HCT116 (cell line): ENCODE measurements around the gene ERGIC1. TPM values are rescaled to one million over a fixed set of nuclear protein-coding genes. Genes with fewer than 3 reads are reported as not detected.

Source experiments
- ATAC-seq: fragments of 200-7000 bp; cut with Tn5 transposase; 2 replicates; pipeline ENCODE4 v1.9.1; 2020; ENCODE audit warnings: mild to moderate bottlenecking, moderate library complexity
- BruUV-seq: library from RNA; stranded (reverse); fragments of 400-500 nt; replicated peaks from 2 replicates; lab custom pipeline; 2021; lab: Mats Ljungman, UMichigan
- CTCF ChIA-PET: fragments of 300-600 bp; sonication (Branson Sonifier 250); formaldehyde crosslinking; loops from one replicate; lab custom pipeline; 2021; ENCODE audit warnings: antibody characterized with exemption; lab: Charles Lee
- POLR2A ChIA-PET: fragments of 300-600, 350-600 bp; sonication (Branson Sonifier 250); formaldehyde crosslinking; loops from one replicate; lab custom pipeline; 2021; ENCODE audit warnings: antibody characterized with exemption; lab: Charles Lee
- RAD21 ChIA-PET, 2 experiments: fragments of 300-600 bp; sonication (Branson Sonifier 250); formaldehyde crosslinking; loops; one replicate each; lab custom pipeline; 2023; ENCODE audit warnings: low total read pairs in 2 of 2; ENCODE audit not compliant: uncharacterized antibody in 2 of 2, unreplicated experiment in 2 of 2, low non-redundant PET in 1 of 2; lab: Charles Lee
- DNase-seq: peaks from one replicate; pipeline ENCODE4 v3.0.0-alpha.2; 2010; ENCODE audit warnings: low read depth, low spot score
- H2AFZ ChIP-seq: fragments of 200-600 bp; shearing (Covaris generic), sonication (generic); 2 replicates; pipeline ENCODE4 v1.6.1; 2017; ENCODE audit warnings: low read depth, mixed run types, mixed read lengths, antibody characterized with exemption, low read length; ENCODE audit not compliant: poor library complexity, severe bottlenecking
- H3K27ac ChIP-seq: 2 replicates; pipeline ENCODE4 v1.5.1; 2012; ENCODE audit warnings: low read depth, low read length
- H3K27me3 ChIP-seq: fragments of 200-600 bp; sonication (generic); 2 replicates; pipeline ENCODE4 v1.6.1; 2016; ENCODE audit warnings: mixed run types, low read length, mixed read lengths; ENCODE audit not compliant: insufficient read depth
- H3K36me3 ChIP-seq, 2 experiments: fragments of 200-500 bp in 1 of 2; fragments of 200-600 bp in 1 of 2; sonication (Bioruptor generic) in 1 of 2; sonication (generic) in 1 of 2; 2 replicates each; pipeline versions ENCODE4 v1.5.1 to v1.6.1; 2014 to 2016; ENCODE audit warnings: low read length in 2 of 2, inconsistent platforms in 1 of 2, mixed read lengths in 1 of 2, mixed run types in 1 of 2; ENCODE audit not compliant: insufficient read depth in 2 of 2, control insufficient read depth in 1 of 2
- H3K4me1 ChIP-seq, 2 experiments: fragments of 200-600 bp in 1 of 2; sonication (generic) in 1 of 2; 2 replicates each; pipeline versions ENCODE4 v1.5.1 to v1.6.1; 2012 to 2017; ENCODE audit warnings: low read length in 2 of 2, inconsistent platforms in 1 of 2, mild to moderate bottlenecking in 1 of 2, mixed read lengths in 1 of 2, mixed run types in 1 of 2, moderate library complexity in 1 of 2; ENCODE audit not compliant: insufficient read depth in 2 of 2, control insufficient read depth in 1 of 2
- H3K4me2 ChIP-seq: fragments of 200-600 bp; sonication (generic); 2 replicates; pipeline ENCODE4 v1.6.1; 2017; ENCODE audit warnings: mixed run types, low read length, mixed read lengths
- H3K4me3 ChIP-seq, 2 experiments: fragments of 200-600 bp in 1 of 2; sonication (generic) in 1 of 2; replicated peaks in 1 of 2; 2 replicates each; pipeline ENCODE4 v1.5.1; 2011 to 2016; ENCODE audit warnings: low read length in 2 of 2, control low read depth in 1 of 2, low read depth in 1 of 2, mild to moderate bottlenecking in 1 of 2, mixed read lengths in 1 of 2, mixed run types in 1 of 2
- H3K79me2 ChIP-seq: fragments of 200-600 bp; sonication (generic); 2 replicates; pipeline ENCODE4 v1.6.1; 2017; ENCODE audit warnings: mild to moderate bottlenecking, mixed run types, low read length, moderate library complexity, mixed read lengths; ENCODE audit not compliant: insufficient read depth
- H3K9ac ChIP-seq: fragments of 200-600 bp; sonication (generic); 2 replicates; pipeline ENCODE4 v1.6.1; 2016; ENCODE audit warnings: low read length, mixed read lengths
- H3K9me2 ChIP-seq: fragments of 200-600 bp; sonication (generic), shearing (Covaris generic); 2 replicates; pipeline ENCODE4 v1.6.1; 2017; ENCODE audit warnings: mixed run types, mild to moderate bottlenecking, moderate library complexity; ENCODE audit not compliant: insufficient read depth
- H3K9me3 ChIP-seq, 2 experiments: fragments of 200-500 bp in 1 of 2; fragments of 200-600 bp in 1 of 2; sonication (Bioruptor generic) in 1 of 2; sonication (generic) in 1 of 2; 2 replicates each; pipeline ENCODE4 v1.6.1; 2014 to 2017; ENCODE audit warnings: low read length in 2 of 2, mixed read lengths in 2 of 2, inconsistent platforms in 1 of 2, low read depth in 1 of 2, mild to moderate bottlenecking in 1 of 2, mixed run types in 1 of 2, moderate library complexity in 1 of 2; ENCODE audit not compliant: control insufficient read depth in 1 of 2, insufficient read depth in 1 of 2
- H4K20me1 ChIP-seq: fragments of 200-600 bp; sonication (generic), shearing (Covaris generic); 2 replicates; pipeline ENCODE4 v1.6.1; 2017; ENCODE audit warnings: mixed run types, mild to moderate bottlenecking, moderate library complexity; ENCODE audit not compliant: insufficient read depth
- CBX3 ChIP-seq: IDR thresholded peaks from 2 replicates; pipeline ENCODE4 v1.6.1; 2012; ENCODE audit warnings: low read depth
- CEBPB ChIP-seq: IDR thresholded peaks from 2 replicates; pipeline ENCODE4 v1.6.1; 2012; ENCODE audit warnings: low read depth
- CTCF ChIP-seq, 3 experiments: fragments of 200-600 bp in 1 of 3; sonication (generic) in 1 of 3; IDR thresholded peaks in 2 of 3; conservative IDR thresholded peaks in 1 of 3; 2 replicates each; pipeline ENCODE4 v1.5.1; 2012 to 2017; ENCODE audit warnings: low read depth in 2 of 3, low read length in 2 of 3, antibody characterized with exemption in 1 of 3, borderline replicate concordance in 1 of 3, control low read depth in 1 of 3, mild to moderate bottlenecking in 1 of 3, mixed read lengths in 1 of 3, mixed run types in 1 of 3, moderate library complexity in 1 of 3; ENCODE audit not compliant: insufficient read depth in 1 of 3
- EZH2 ChIP-seq: fragments of 200-600 bp; sonication (generic); IDR thresholded peaks from 2 replicates; pipeline ENCODE4 v1.6.1; 2017; ENCODE audit warnings: antibody characterized with exemption, mixed run types
- FOSL1 ChIP-seq: IDR thresholded peaks from 2 replicates; pipeline ENCODE4 v1.6.1; 2012; ENCODE audit warnings: low read depth
- JUND ChIP-seq: IDR thresholded peaks from 2 replicates; pipeline ENCODE4 v1.6.1; 2012
- POLR2AphosphoS5 ChIP-seq: IDR thresholded peaks from 2 replicates; pipeline ENCODE4 v1.6.1; 2011; ENCODE audit warnings: mild to moderate bottlenecking, low read depth, low read length, moderate library complexity
- SIN3A ChIP-seq: IDR thresholded peaks from 2 replicates; pipeline ENCODE4 v1.6.1; 2012; ENCODE audit warnings: low read depth
- SP1 ChIP-seq: IDR thresholded peaks from 2 replicates; pipeline ENCODE4 v1.6.1; 2012; ENCODE audit warnings: low read depth
- SRF ChIP-seq: IDR thresholded peaks from 2 replicates; pipeline ENCODE4 v1.6.1; 2012; ENCODE audit warnings: low read depth
- YY1 ChIP-seq: IDR thresholded peaks from 2 replicates; pipeline ENCODE4 v1.6.1; 2011; ENCODE audit warnings: low read length, low read depth, moderate library complexity, mild to moderate bottlenecking; ENCODE audit not compliant: insufficient replicate concordance; ENCODE audit errors: extremely low read depth
- ZFX ChIP-seq: fragments of 450-650 bp; IDR thresholded peaks from 2 replicates; pipeline ENCODE4 v1.6.1; 2017
- ZNF274 ChIP-seq: fragments of 200-500 bp; sonication (Bioruptor generic); IDR thresholded peaks from 2 replicates; pipeline ENCODE4 v1.6.1; 2014; ENCODE audit warnings: mild to moderate bottlenecking, low read depth, low read length, inconsistent platforms
- intact Hi-C: fragments of 100-400 bp; cut with micrococcal nuclease; formaldehyde crosslinking; loops from 2 replicates; pipeline ENCODE4 v1.10.0; 2022
- total RNA-seq: library from RNA; stranded (reverse); gene quantifications from one replicate; pipeline ENCODE4 v1.2.1, GENCODE V29; 2021; ENCODE audit not compliant: unreplicated experiment
- TF ChIP-seq, protein P1 (sequence below): IDR thresholded peaks from 2 replicates; pipeline ENCODE4 v1.6.1; 2012
- TF ChIP-seq, protein P2 (sequence below): IDR thresholded peaks from 2 replicates; pipeline ENCODE4 v1.6.1; 2012; ENCODE audit warnings: low read depth

The ERGIC1 gene
- total RNA-seq, 1 experiment from 2014 or later: 73.3 TPM

DNA sequence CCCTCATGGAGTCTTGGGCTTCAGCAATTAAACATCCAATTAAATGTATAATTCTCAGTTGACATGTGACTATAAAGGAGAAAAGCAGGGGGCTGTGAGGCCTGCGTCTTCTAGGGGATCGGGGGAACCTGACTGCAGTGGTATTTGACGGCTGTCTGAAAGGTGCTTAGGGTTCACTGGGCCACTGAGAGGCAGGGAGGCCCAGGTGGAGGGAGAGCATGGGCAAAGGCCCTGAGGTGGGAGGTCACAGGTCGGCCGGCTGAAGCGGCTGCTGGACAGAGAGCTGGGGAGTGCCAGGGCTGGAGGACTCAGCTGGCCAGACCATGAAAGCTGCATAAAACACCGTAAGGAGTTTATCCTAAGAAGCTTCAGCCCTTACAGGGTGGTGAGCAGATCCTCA, 23.9 kb downstream of the ERGIC1 start:
- POLR2A ChIA-PET: no interaction called here
- Histone ChIP-seq H4K20me1 (no peaks in the 10 kb centered on the region), H2AFZ (no peak overlapping the region), H3K4me1 (peaks cover 6 to 29% of the 10 kb centered on the region in 2 experiments), H3K79me2 (peaks cover 10% of the 10 kb centered on the region; the same call in 1 of the 2 replicates), H3K36me3 (no peaks in the 10 kb centered on the region), H3K9ac (no peak overlapping the region), H3K9me2 (no peaks in the 10 kb centered on the region), H3K4me3 (no peak overlapping the region), H3K4me2 (0 out of 2 replicates have a peak overlapping the region, but pooled peaks have one; percentile 4), H3K27ac (no peak overlapping the region), H3K9me3 (no peaks in the 10 kb centered on the region), H3K27me3 (no peaks in the 10 kb centered on the region)
- no TSS peak for BruUV-seq
- RAD21 ChIA-PET: no interaction called here
- DNase-seq (no peak), ATAC-seq (no peak; the same call in 1 of the 2 replicates)
- TF ChIP-seq CTCF (IDR thresholded peaks at IDR 0.05 in 2 of 3, conservative IDR thresholded peaks at IDR 0.05 in 1 of 3; ENCODE audit: borderline replicate concordance in 1 of 3, insufficient read depth in 1 of 3, low read depth in 2 of 3, low read length in 2 of 3) (no peak), YY1 (no peak), SP1 (no peak), EZH2 (no peak), POLR2AphosphoS5 (no peak), FOSL1 (no peak), CEBPB (no peak), CBX3 (no peak), ZFX (no peak), ZNF274 (no peak), SRF (no peak), SIN3A (no peak), JUND (no peak)
- TF ChIP-seq, protein P1, sequence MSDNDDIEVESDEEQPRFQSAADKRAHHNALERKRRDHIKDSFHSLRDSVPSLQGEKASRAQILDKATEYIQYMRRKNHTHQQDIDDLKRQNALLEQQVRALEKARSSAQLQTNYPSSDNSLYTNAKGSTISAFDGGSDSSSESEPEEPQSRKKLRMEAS: no peak
- TF ChIP-seq, protein P2, sequence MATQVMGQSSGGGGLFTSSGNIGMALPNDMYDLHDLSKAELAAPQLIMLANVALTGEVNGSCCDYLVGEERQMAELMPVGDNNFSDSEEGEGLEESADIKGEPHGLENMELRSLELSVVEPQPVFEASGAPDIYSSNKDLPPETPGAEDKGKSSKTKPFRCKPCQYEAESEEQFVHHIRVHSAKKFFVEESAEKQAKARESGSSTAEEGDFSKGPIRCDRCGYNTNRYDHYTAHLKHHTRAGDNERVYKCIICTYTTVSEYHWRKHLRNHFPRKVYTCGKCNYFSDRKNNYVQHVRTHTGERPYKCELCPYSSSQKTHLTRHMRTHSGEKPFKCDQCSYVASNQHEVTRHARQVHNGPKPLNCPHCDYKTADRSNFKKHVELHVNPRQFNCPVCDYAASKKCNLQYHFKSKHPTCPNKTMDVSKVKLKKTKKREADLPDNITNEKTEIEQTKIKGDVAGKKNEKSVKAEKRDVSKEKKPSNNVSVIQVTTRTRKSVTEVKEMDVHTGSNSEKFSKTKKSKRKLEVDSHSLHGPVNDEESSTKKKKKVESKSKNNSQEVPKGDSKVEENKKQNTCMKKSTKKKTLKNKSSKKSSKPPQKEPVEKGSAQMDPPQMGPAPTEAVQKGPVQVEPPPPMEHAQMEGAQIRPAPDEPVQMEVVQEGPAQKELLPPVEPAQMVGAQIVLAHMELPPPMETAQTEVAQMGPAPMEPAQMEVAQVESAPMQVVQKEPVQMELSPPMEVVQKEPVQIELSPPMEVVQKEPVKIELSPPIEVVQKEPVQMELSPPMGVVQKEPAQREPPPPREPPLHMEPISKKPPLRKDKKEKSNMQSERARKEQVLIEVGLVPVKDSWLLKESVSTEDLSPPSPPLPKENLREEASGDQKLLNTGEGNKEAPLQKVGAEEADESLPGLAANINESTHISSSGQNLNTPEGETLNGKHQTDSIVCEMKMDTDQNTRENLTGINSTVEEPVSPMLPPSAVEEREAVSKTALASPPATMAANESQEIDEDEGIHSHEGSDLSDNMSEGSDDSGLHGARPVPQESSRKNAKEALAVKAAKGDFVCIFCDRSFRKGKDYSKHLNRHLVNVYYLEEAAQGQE: no peak
- intact Hi-C loops: no loop called here
- CTCF ChIA-PET: no interaction called here
